DND-41 (cell line): Measurements from ENCODE around the gene MYO1B.

Experiments used
- ATAC-seq: fragments of 200-7000 bp; cut with Tn5 transposase; 3 replicates; pipeline ENCODE4 v1.9.1; 2021; ENCODE audit warnings: low read depth; ENCODE audit not compliant: insufficient read depth
- DNase-seq: peaks from one replicate; pipeline ENCODE4 v3.0.0-alpha.2; 2020
- H2AFZ ChIP-seq: 2 replicates; pipeline ENCODE4 v1.6.0; 2012; ENCODE audit warnings: low read depth, low read length
- H3K27ac ChIP-seq: 2 replicates; pipeline ENCODE4 v1.5.1; 2012; ENCODE audit warnings: low read length, inconsistent platforms
- H3K27me3 ChIP-seq: fragments of 200-600 bp; sonication (generic); 2 replicates; pipeline ENCODE4 v1.6.0; 2012; ENCODE audit warnings: low read length, mild to moderate bottlenecking, inconsistent platforms; ENCODE audit not compliant: insufficient read depth, poor library complexity
- H3K36me3 ChIP-seq: 2 replicates; pipeline ENCODE4 v1.5.1; 2012; ENCODE audit warnings: low read length, inconsistent platforms; ENCODE audit not compliant: insufficient read depth
- H3K4me1 ChIP-seq: 2 replicates; pipeline ENCODE4 v1.5.1; 2012; ENCODE audit warnings: mild to moderate bottlenecking, low read length; ENCODE audit not compliant: insufficient read depth
- H3K4me2 ChIP-seq: 2 replicates; pipeline ENCODE4 v1.6.0; 2012; ENCODE audit warnings: mild to moderate bottlenecking, moderate library complexity, low read length, inconsistent platforms; ENCODE audit not compliant: insufficient read depth
- H3K4me3 ChIP-seq, 2 experiments: fragments of 200-600 bp in 1 of 2; shearing (Covaris generic) in 1 of 2; 2 replicates each; pipeline ENCODE4 v1.5.1; 2012 to 2016; ENCODE audit warnings: inconsistent platforms in 2 of 2, low read length in 2 of 2, mild to moderate bottlenecking in 2 of 2, low read depth in 1 of 2, moderate library complexity in 1 of 2
- H3K79me2 ChIP-seq: 2 replicates; pipeline ENCODE4 v1.6.0; 2012; ENCODE audit warnings: low read length, inconsistent platforms; ENCODE audit not compliant: insufficient read depth
- H3K9ac ChIP-seq: 2 replicates; pipeline ENCODE4 v1.6.0; 2012; ENCODE audit warnings: low read depth, mild to moderate bottlenecking, inconsistent platforms, low read length, moderate library complexity
- H3K9me3 ChIP-seq: 2 replicates; pipeline ENCODE4 v1.5.1; 2012; ENCODE audit warnings: low read length, moderate library complexity, mild to moderate bottlenecking, inconsistent platforms; ENCODE audit not compliant: insufficient read depth, severe bottlenecking
- H4K20me1 ChIP-seq: 2 replicates; pipeline ENCODE4 v1.6.0; 2012; ENCODE audit warnings: low read length; ENCODE audit not compliant: insufficient read depth
- CTCF ChIP-seq: IDR thresholded peaks from 2 replicates; pipeline ENCODE4 v1.5.1; 2012; ENCODE audit warnings: borderline replicate concordance, low read length, moderate library complexity, mild to moderate bottlenecking; ENCODE audit not compliant: poor library complexity, severe bottlenecking; ENCODE audit errors: extremely low read depth
- EZH2 ChIP-seq: IDR thresholded peaks from 3 replicates; pipeline ENCODE4 v1.6.1; 2012; ENCODE audit warnings: borderline replicate concordance, low read depth, mild to moderate bottlenecking, moderate library complexity, low read length, inconsistent platforms; ENCODE audit not compliant: severe bottlenecking

Gene MYO1B

DNA sequence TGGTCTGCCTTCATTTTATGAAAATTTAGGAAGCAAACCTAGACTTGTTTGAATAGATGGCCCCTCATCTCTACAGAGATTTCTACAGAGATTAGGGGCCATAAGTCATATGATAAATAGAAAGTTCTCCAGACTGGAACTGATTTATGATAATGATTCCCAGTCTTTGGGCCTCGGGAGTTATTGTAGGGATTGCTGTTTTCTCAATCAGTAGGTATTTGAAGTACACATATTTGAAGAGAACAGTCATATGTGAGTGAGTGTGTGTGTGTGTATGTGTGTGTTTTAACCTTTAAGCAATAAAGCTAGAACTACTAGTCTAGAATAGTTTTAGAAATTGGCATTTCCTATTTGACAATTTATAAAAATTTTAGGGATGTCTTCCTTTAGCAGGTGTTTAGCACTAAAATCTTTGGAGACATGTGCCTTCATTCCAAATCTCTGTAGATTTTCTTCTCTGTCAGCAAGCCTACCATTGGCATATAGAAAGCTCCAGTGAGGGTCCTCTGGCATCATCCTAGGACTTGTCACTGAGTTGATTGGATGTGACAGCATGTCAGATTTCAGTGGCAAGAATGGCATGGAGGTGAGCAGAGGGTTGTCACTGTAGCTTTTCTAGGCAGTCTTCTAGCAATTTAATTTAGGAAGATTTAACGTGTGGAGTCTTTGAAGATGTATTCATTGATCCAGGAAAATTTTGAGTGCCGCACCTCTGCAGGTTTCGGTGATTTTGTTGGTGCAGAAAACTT is 71.2 kb downstream of the MYO1B start:
- Histone ChIP-seq H3K4me2 (no peak overlapping the region), H3K9ac (no peak overlapping the region), H3K4me1 (peaks cover 28% of the 10 kb centered on the region), H3K27me3 (no peaks in the 10 kb centered on the region), H3K36me3 (no peaks in the 10 kb centered on the region), H2AFZ (no peak overlapping the region), H3K4me3 (no peak overlapping the region), H3K9me3 (no peaks in the 10 kb centered on the region), H3K79me2 (no peaks in the 10 kb centered on the region), H3K27ac (no peak overlapping the region), H4K20me1 (no peaks in the 10 kb centered on the region)
- ATAC-seq, result no peak
- no peak for DNase-seq
- no peak for TF ChIP-seq CTCF
- TF ChIP-seq EZH2, result no peak

DNA sequence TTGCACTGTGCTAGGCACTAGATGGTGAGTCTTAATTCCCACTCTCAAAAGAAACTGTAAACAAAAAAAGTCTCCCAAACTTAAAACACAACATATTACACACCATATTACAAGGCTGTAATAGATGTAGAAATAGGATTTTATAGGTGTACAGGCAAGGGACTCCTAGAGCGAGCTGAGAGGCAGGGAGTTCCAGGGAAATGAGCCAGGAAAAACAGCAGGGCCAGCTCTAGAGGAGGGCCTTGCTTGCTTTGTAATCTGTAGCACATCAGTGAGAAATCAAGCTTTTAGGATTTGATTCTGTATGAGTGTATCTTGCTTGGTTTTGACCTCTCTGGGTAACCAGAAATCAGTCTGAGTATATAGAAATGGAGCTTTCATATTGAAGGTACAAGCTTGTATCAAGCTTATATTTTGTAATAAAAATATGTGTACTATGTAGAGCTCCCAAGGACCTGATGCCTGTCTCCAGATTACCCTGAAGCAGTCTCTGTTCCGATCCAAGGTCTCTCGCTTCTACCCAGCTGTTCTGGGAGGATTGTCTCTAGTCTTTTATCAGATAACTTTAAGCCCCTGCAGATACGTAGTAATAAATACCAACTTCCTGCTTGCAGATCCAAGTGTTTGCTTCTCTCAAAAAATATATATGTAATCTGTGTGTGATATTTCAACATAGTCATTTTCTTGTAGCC is 73.0 kb downstream of the MYO1B start:
- DNase-seq, result peak; percentile 11
- H3K4me3 ChIP-seq, result no peak overlapping the region
- peak overlapping the region; percentile 16 for H3K27ac ChIP-seq
- H4K20me1 ChIP-seq, result no peaks in the 10 kb centered on the region
- H3K79me2 ChIP-seq, result no peaks in the 10 kb centered on the region
- no peaks in the 10 kb centered on the region for H3K9me3 ChIP-seq
- no peaks in the 10 kb centered on the region for H3K36me3 ChIP-seq
- H2AFZ ChIP-seq, result peak overlapping the region; percentile 14; the same call in 1 of the 2 replicates
- ATAC-seq, result peak; percentile 61
- peak overlapping the region; percentile 14; the same call in 1 of the 2 replicates for H3K4me2 ChIP-seq
- no peaks in the 10 kb centered on the region for H3K27me3 ChIP-seq
- H3K4me1 ChIP-seq, result peaks cover 46% of the 10 kb centered on the region
- TF ChIP-seq EZH2, result no peak
- TF ChIP-seq CTCF, result no peak
- H3K9ac ChIP-seq, result no peak overlapping the region

DNA sequence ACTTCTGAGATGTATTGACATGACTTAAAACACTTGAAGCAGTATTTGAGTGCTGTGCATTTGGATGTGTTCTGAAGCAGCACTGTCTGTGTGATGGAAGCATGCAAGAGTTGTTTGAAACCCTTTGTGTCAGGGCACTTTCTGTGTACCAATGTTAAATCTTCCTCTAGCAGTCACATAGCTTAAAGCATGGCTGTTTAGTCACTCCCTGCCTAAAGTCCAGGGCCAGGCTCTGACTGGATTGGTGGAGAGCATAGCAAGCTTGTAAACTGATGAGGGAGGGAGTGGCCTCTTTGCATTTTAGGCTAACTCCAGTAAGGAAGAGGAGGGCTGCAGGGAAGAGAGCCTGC is 73.5 kb downstream of the MYO1B start:
- H3K4me2 ChIP-seq, result peak overlapping the region; percentile 14; the same call in 1 of the 2 replicates
- peak; percentile 21 for DNase-seq
- peaks cover 51% of the 10 kb centered on the region for H3K4me1 ChIP-seq
- no peaks in the 10 kb centered on the region for H3K27me3 ChIP-seq
- peak; percentile 44 for ATAC-seq
- no peak for TF ChIP-seq CTCF
- no peak for TF ChIP-seq EZH2
- no peaks in the 10 kb centered on the region for H3K36me3 ChIP-seq
- H3K27ac ChIP-seq, result peak overlapping the region; percentile 16
- H4K20me1 ChIP-seq, result no peaks in the 10 kb centered on the region
- H3K9ac ChIP-seq, result no peak overlapping the region
- no peaks in the 10 kb centered on the region for H3K79me2 ChIP-seq
- H3K4me3 ChIP-seq, result no peak overlapping the region
- H3K9me3 ChIP-seq, result no peaks in the 10 kb centered on the region
- peak overlapping the region; percentile 14; the same call in 1 of the 2 replicates for H2AFZ ChIP-seq
